ENCODE measurements around the gene SNRPA1.
A peak's percentile ranks its signal among the peaks of the same experiment; 100 is the strongest.
"Not testable (repeated sequence)": the region's sequence is repeated elsewhere in the genome, so short reads cannot be mapped to it uniquely, and the experiment has no call there.

SNRPA1 gene

DNA sequence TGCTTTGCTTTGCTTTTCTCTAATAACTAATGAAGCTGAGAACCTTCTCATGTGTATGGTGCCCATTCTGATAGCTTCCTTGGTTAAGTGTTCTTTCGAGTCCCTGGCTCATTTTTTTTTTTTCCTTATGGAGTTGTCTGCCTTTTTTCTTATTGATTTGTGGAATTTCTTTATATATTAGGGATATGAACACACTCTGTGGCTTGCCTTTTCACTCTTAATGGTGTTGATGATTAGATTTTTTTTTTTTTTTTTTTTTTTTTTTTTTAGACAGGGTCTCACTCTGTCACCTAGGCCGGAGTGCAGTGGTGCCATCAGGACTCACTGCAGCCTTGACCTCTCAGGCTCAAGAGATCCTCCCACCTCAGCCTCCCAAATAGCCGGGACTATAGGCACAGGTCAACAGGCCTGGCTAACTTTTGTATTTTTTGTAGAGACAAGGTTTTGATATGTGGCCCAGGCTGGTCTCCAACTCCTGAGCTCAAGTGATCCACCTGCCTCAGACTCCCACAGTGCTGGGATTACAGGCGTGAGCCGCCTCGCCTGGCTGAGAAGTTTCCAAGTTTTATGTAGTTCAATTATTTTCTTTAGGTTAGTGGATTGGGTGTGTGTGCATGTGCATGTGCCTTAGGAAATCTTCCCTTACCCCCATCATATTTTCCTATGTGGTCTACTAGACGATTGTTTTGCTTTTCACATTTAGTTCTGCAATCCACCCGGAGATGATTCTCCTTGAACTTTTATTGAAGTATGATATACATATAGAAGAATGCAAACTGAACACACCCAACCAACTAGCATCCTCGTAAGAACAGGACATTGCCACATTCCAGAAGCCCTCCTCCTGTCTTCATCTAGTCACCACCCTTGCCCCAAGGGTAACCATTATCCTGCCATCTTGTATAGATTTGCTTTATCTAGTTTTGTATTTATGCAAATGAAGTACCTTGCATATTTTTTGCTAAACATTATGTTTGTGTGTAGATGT lies 1.7 kb upstream of the SNRPA1 start:
- DNase-seq (ENCODE audit: insufficient read length, low spot score): no peak
- FAIRE-seq: no peak

DNA sequence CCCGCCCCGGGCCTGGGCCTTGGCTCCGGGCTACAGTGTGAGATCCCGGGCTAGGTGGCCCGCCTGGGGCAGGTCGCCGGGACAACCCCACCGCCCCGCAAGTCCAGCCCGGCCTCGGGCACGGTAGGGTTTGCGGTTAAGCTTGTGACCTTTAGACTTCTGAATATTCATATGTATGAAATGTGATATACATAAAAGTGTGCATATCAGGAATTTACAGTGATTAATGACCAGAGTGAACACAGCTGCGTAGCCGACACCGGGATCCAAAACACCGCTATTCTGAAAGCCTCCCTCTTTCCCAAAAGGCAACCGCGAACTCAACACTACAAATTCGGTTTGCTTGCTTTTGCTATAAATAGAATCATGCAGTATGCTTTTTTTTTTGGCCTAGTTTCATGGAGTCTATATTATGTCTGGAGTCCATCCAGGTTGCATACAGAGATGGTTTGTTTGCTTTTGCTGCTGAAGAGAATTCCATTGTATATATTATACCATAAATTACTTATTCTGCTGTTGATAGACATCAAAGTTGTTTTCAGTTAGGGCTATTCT lies 636 bp upstream of the SNRPA1 start:
- DNase-seq (ENCODE audit: insufficient read length, low spot score): no peak
- FAIRE-seq: no peak

DNA sequence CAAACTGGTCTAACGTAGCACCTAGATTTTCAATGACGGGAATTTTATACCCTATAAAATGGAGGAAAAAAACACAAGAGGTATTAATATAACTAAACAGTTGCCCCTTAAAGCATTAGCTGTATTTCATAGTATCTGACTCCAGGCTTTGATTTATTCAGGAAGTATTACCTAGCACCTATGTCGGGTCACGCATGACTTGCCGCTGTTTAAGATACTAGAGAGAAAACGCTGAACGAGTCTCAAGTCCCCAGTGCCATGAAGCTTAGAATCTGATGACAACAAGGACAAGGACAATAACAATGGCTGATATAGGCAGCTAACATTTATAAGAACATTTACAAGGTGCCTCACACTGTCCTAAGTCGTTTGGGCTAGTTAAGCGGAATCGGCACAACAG lies 1.9 kb downstream of the SNRPA1 start:
- DNase-seq (ENCODE audit: insufficient read length, low spot score) (no peak), FAIRE-seq (no peak)

DNA sequence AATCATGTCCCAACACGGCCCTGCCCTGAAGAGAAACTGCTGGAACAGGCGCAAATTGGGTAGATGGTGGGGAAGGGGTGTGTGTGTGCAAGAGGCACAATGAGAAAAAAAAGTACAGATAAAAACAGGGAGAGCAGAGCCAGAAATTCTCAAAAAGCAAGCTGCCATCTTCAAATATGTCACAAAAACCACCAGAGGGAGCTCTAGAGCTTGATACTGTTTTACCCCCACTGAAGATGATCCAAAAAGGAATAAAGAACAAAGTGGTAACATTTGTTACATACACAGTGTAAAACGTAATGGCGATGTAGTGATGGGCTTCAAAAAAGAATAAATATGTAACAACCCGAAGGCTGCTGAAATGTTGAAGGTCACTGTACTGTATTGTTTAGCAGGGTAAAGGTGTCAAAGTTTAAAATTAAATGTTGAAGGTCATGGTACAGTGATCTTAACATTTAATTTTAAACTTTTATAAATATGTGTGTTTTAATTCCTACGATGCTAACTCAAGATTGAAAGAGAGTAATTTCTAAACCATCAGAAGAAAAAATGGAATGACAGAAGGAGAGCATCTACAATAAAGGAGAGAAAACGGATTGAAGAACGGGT lies 6.0 kb downstream of the SNRPA1 start:
- DNase-seq (ENCODE audit: insufficient read length, low spot score): peak; percentile 49

DNA sequence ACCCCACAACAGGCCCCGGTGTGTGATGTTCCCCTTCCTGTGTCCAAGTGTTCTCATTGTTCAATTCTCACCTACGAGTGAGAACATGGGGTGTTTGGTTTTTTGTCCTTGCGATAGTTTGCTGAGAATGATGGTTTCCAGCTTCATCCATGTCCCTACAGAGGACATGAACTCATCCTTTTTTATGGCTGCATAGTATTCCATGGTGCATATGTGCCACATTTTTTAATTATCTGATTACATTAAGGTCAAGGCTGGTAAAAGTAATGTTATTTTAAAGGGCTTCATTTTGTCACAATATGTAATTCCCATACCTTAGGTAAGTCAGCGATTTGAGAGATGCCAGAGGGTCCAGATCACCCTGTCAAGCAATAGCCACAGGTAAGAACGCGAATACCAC lies 7.7 kb downstream of the SNRPA1 start:
- not testable (repeated sequence) for DNase-seq (ENCODE audit: insufficient read length, low spot score); FAIRE-seq

More for the DNA sequence above, 6.0 kb downstream of the SNRPA1 start:
- FAIRE-seq: no peak

DNA sequence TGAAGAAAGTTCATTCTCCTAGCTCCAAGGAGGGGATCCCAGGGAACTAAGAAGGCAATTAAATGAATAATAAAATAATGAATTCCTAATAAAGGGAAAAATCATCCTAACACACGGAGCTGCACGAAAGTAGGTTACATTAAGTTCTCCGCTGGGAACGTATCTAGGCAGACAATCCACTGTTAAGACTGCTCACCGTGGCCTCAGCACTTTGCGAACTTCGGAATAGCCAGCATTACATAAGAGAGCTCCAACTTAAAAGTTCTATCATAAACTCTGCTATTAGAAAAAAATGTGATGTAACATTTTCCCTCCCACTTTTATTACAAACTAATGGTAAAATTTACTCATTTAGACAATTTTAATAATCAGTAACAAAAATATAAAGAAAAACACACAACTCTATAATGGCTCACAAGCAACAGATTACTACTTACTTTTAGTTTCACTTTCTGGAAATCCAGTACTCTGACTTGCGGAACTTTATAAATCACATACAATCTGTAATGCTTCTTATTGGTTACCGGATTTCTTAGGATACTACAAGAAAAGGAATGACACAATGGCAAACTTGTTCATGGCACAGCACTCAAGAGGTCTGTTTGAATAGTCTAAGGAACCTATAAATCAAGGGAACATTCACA lies 8.5 kb downstream of the SNRPA1 start:
- FAIRE-seq (no peak), DNase-seq (ENCODE audit: insufficient read length, low spot score) (no peak)

DNA sequence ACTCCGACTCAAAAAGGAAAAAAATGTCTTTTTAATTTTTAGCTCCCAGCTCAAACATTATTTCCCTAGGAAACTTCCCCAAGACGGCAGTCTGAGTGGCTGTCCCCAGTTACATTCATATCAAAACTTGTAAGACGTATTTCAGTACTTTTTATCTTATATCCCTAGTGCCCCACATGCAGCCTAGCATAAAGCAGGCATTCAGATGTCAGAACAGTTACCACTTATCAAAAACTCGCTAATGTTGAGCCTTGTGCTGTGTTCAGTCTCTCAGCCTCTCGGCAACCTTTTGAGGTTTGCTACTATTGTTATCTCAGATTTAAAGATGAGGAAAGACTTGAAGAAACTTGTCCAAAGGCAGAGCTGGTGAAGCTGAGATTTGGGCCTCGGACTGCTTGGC lies 11.1 kb downstream of the SNRPA1 start:
- FAIRE-seq (no peak), DNase-seq (ENCODE audit: insufficient read length, low spot score) (no peak)

DNA sequence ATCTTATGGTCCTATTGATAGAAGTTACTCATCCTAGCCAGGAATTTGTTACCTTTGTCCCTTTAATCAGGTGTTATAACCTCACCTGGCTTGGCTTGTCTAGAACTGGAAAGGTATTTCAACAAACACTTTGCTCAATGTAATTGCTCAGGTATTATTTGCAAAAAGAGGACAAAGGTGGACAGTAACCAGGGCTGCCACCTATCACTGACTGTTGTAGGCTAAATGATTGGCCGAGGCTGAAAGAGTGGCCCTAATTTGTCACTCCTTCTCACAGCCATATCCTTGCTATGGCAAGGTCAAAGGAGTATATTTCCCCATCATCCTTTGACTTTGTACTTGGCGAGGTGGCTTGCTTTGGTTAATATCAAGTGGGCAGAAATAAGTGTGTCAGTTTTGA lies 15.0 kb downstream of the SNRPA1 start:
- FAIRE-seq (no peak), DNase-seq (ENCODE audit: insufficient read length, low spot score) (no peak)

DNA sequence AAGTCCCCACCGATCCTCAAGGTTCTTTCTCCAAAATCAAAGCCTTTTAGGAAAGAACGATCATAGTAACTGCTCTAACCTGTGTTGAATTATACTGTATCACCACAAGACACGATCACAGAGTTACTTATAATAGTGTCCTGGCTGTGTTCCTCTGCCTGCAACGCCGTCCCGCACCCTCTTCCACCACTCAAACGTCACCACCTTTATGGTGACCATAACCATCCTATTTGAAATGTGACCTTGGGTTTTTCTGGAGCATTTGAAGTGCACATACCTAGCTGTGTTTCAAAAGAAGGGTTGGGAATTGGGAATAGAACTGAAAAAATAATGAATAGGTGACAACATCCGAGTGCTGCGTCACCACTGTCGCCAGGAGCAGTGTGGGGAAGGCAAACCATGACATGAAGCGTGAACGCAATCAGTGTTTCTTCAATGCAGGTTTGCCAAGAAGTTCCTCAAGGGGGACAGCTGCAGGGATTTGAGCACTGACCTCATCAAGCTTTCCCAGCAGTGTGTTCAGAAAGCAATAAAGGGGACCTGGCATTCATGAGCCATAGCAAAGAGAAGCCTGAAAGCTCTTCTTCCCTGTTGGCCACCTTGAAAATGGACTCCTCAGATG lies 17.0 kb downstream of the SNRPA1 start:
- no peak for DNase-seq (ENCODE audit: insufficient read length, low spot score)
- no peak for FAIRE-seq

DNA sequence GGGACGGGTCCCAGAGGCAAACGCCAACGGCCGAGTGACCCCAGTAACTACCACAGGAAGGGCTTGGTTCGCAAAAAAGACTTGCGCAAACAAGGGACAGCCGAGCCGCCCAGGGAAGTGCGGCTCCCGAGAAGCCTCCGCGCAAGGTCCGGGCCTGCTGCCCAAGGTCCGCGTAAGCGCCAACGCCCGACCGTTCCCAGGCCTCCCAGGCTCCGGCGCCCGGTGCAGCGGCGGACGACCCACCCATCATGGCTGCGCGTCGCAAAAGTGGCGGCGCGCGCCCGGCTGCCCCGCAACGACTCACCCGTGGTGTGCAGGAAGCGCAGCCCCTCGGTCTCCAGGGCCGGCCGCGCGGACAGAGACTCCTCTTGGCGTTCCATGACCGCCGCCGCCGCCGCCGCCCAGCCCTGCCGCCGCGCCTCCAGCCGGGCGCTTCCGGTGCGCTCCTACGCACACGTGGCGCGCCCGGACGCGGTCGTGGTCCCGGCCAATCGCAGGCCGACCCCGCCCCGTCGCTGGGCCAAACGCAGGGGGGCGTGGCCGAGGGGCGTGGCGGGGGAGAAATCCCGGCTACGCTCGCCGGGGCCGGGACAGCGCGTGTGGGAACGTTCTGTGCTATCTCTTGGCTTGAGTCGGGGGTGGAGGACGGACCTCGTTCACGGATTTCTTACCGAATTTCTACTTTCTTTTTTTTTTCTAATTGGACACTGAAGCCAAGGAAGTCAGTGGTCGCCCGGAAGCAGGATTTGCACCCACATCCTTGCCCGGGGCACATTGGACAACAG lies 17.8 kb downstream of the SNRPA1 start, which contains the start of gene SELENOS:
Gene SELENOS, minus strand, starts transcription at position 448 of the 785 bp plus-strand sequence. Its CDS starts 68 bp downstream, at position 380.
- FAIRE-seq (peak; percentile 91), DNase-seq (ENCODE audit: insufficient read length, low spot score) (peak; percentile 86)

DNA sequence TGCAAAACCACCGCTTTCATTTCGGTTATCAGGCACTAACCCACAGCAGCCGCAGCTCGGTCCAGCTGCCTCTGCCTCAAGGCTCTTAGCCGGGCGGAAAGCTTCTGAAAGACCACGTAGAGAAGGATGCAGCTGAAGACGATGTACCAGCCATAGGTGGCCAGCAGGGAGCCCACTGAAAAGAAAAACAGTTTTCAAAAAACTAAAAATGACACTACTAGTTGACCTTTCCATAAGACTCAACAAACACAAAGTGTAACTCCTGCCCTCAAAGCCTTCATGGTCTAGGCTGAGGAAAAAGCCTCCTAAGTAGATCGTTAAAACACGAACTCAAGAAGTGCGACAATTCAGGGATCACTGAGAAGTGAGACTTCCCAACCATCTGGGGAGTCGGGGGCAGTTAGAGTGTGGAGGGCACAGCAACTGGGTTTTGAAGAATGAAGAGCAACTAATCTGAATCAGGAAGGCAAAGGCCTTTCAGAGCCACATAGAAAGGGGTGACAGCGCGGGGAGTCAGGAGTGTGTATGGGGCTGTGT lies 18.5 kb downstream of the SNRPA1 start:
- DNase-seq (ENCODE audit: insufficient read length, low spot score) (no peak), FAIRE-seq (no peak)

DNA sequence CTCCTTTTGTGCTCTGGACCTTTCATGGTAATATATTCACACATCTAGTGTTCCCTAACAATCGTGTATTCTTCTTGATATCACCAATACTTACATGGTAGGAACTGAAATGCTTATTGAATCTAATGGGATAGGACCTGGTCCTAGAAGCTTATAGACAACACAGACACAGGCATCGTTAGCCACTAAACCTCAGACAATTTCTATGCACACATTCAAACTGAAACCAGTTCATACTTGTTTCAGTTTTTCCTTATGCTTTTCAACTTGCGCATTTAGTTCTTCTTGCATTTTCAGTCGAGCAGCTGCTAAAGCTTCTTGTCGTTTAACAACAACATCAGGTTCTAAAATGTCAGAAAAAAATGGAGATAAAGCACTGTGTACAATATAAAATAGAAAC lies 20.0 kb downstream of the SNRPA1 start:
- no peak for FAIRE-seq
- DNase-seq (ENCODE audit: insufficient read length, low spot score): no peak

DNA sequence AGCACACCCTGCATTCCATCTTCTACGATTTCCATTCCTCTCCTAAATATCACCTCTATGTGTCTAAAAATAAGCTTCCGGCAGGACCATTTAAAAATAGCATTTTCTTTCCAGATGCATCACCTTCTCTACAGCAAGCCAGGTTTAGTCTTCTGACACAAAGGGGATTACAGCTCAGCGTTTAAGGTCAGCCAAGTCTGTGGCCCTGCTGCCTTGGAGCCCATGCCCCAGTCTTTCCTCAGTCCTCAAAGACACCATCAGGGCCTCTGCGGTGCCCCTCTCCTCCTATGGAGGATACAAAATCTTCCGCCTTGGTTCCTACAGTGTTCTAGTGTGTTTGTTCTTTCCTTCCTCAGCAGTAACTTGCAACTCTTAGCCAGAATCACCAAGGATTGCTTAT lies 21.5 kb downstream of the SNRPA1 start:
- no peak for FAIRE-seq

DNA sequence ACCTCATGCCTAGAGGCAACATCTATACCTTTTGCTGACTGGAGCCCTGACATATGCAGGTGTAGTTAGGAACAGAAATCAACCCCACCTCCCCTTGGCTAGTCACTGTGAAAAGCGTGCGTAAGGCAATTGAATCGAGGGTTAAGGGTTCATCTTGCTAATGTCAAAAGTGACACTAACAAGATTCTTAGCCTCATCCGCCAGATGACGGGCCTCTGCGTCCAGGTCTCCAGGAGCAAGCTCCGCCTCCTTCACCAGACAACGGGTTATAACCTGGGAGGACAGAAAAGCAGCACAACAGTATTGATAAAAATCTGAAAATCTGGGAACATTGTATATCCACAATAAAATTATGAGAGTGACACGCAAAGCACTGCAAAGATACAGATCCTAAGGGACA lies 22.5 kb downstream of the SNRPA1 start:
- no peak for FAIRE-seq
- DNase-seq (ENCODE audit: insufficient read length, low spot score): no peak

More for the DNA sequence above, 21.5 kb downstream of the SNRPA1 start:
- DNase-seq (ENCODE audit: insufficient read length, low spot score): no peak

DNA sequence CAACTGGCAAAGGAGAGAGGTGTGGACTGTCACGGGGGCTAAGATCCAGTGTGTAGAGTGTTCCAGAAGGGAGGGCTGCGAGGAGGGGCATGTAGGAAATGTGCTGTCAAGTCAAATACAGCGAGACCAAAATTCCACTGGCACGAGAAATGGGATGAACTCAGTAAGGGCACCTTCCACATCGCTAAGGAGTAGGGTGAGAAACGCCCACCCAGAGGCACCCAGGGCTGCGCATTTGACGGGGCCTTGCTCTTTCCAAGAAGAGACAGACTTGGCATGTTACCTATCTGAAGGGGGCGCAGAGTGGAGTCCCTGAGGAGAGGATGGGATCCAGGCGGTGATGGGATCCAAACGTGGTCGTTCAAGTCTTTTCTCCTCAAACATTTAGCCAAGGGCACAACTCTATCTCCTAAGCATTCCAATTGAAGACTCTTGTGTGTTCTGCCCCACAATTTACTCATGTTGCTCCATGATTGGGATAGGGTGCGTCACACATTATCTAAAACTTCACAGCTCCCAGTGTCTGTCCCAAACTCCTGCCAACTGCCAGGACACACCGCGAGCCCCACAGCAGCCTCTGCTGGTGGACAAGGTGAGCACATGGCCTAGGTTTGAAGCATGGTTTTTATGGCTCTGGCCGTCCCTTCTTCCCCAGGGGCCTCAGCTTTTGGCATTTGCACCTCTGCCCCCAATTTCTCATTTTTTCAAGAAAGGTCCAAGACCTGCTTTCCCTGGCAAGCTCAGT lies 25.4 kb downstream of the SNRPA1 start:
- DNase-seq (ENCODE audit: insufficient read length, low spot score): no peak
- FAIRE-seq: no peak

DNA sequence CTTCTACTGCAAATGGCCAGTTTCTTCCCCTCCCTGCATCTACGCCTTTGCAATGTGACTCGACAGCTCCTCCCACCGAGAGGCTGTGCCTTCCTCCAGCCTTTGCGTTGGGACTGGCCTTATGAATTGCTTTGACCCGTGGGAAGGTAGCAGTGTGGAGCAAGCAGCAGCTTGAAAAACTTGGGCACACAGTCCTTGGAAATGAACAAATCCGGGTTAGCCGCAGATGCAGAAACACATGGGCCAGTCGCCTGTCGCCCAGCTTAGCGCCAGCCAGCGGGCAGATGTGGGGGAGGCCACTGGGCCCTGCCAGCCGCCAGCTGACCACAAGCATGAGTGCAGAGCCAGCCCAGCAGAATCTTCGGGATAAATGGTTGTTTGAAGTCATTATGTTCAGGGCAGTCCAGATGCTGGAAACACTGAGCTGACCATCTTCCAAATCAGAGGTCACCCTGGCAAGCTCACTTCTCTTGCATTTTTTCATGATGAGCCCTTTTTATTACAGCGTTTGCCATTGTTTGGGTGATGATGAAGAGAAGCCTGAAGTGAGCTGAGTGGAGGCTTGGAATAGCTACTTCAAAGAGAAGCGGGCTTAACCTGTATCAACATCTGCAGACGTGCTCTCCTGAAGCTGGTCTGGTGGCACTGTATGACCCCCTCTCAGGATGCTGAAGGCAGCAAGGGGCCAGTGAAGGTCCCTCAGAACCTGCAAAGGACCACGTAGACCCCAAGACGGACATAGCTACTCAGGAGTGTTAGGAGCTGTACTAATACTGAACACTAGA lies 27.5 kb downstream of the SNRPA1 start:
- DNase-seq (ENCODE audit: insufficient read length, low spot score) (no peak), FAIRE-seq (no peak)

DNA sequence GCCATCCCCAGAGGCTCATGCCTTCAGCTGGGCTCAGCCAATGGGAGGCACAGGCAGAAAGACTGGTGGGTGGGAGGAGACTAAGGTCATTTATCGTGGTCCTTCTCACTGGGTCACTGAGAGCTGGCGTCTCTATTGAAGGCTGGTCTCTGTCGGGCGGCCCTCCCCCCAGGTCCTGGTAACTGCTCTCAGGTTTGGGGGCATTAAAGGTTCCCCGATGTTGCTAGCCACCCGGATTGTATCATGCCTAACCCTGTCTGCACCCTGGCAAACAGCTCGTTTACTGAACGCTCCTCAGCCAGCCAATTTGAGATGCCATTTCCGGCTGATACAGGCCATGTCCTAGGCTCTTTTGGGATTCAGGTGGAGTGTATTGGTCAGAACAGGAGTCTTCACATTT lies 28.3 kb downstream of the SNRPA1 start:
- FAIRE-seq (no peak), DNase-seq (ENCODE audit: insufficient read length, low spot score) (no peak)

DNA sequence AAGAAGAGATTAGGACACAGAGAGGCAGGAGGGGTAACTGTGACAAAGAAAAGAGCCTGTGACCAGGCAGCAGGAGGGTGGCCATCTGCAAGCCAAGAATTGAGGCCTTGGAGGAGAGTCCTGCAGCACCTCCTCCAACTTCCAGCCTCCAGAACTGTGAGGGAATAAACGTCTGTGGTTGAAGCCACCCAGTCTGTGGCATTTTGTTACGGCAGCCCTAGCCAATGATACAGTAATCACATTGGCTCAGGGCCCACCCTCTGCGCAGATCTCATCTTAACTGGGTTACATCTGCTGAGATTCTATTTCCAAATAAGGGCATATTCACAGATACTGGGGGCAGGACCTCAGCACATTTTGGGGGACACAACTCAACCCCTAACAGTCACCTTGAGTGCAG lies 29.0 kb downstream of the SNRPA1 start:
- no peak for DNase-seq (ENCODE audit: insufficient read length, low spot score)
- no peak for FAIRE-seq

Data from HTR-8/SVneo (cell line).